Measurements from ENCODE around the gene NHEJ1. TPM values are rescaled to one million over a fixed set of nuclear protein-coding genes. Genes with fewer than 3 reads are reported as not detected.

Gene NHEJ1
- total and polyA plus RNA-seq, 2 experiments from 2014 or later: 8.4 to 9.4 TPM

DNA sequence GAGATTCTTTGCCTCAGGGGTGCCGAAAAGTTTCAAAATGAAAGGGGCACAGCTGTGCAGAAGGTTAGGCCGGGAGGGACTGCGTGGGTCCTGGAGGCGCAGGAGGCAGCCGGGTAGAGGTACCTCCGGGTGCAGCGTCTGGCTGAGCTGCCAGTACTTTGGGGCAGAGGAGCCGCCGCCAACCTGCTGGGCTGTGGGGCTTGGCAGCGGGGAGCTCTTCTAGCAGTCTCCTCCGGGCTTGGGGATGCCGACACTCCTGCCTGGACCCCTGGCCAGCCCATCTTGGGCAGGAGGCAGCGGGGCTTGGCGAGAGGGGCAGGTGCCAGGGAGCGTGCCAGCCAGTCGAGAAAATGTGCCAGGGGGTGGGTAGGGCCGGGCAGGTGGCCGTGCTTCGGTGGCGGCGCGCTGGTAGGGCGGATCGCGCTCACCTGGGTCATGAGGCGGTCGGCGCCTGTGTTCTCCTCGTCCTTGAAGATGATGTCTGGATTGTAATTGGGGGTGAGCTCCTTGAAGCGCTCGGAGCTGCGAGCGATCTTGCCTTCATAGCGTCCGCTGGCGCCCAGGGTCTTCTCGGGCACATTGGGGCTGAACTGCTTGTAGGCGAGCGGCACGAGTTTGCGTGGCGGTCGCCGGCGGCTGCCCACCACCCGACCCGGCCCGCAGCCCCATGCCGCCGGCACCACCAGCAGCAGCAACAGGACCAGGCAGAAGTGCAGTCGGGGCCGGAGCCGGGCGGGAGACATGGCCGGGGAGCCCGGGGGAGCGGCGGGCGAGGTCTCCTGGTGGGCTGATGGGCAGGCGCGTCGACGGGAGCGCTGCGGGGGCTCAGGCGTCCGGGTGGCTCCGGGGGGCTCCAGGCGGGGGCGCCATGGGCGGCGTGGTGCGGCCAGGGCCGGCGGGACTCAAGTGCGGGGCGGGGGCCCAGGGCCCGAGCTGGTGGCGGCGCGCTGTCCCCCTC, 100.6 kb downstream of the NHEJ1 start:
- TF ChIP-seq, protein P1, sequence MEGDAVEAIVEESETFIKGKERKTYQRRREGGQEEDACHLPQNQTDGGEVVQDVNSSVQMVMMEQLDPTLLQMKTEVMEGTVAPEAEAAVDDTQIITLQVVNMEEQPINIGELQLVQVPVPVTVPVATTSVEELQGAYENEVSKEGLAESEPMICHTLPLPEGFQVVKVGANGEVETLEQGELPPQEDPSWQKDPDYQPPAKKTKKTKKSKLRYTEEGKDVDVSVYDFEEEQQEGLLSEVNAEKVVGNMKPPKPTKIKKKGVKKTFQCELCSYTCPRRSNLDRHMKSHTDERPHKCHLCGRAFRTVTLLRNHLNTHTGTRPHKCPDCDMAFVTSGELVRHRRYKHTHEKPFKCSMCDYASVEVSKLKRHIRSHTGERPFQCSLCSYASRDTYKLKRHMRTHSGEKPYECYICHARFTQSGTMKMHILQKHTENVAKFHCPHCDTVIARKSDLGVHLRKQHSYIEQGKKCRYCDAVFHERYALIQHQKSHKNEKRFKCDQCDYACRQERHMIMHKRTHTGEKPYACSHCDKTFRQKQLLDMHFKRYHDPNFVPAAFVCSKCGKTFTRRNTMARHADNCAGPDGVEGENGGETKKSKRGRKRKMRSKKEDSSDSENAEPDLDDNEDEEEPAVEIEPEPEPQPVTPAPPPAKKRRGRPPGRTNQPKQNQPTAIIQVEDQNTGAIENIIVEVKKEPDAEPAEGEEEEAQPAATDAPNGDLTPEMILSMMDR (IDR thresholded peaks at IDR 0.05; ENCODE audit: low read depth, low read length): no peak
- Histone ChIP-seq H3K27ac (no peak overlapping the region), H3K4me3 (no peak overlapping the region), H3K27me3 (peaks cover 100% of the 10 kb centered on the region), H3K9me3 (ENCODE audit: low read depth) (no peaks in the 10 kb centered on the region), H3K4me1 (ENCODE audit: low read depth) (peaks cover 4% of the 10 kb centered on the region), H3K36me3 (no peaks in the 10 kb centered on the region)
- no peak for DNase-seq (ENCODE audit: low read depth in 1 of 2, low spot score in 1 of 2)

DNA sequence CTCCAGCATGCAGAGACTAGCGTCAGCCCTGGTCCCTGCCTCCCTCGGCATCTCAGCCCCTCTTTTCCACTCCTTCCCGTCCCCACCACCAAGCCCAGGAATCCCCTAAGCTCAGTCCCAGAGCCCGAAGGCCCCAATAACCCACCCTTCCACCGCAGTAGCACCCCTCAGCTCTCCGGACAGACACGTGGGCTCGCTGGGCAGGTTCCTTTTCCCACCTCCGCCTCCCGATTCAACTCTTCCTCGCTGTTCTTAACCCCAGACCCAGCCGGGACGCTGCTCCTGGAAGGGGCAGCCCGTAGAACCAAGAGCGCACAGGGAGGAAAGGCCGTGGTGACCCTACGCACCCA, 101.3 kb downstream of the NHEJ1 start:
- Histone ChIP-seq H3K36me3 (no peaks in the 10 kb centered on the region), H3K27me3 (peaks cover 100% of the 10 kb centered on the region), H3K4me1 (ENCODE audit: low read depth) (peaks cover 4% of the 10 kb centered on the region), H3K27ac (no peak overlapping the region), H3K4me3 (no peak overlapping the region), H3K9me3 (ENCODE audit: low read depth) (no peaks in the 10 kb centered on the region)
- TF ChIP-seq, protein P1 (IDR thresholded peaks at IDR 0.05; ENCODE audit: low read depth, low read length): no peak
- no peak for DNase-seq (ENCODE audit: low read depth in 1 of 2, low spot score in 1 of 2)

DNA sequence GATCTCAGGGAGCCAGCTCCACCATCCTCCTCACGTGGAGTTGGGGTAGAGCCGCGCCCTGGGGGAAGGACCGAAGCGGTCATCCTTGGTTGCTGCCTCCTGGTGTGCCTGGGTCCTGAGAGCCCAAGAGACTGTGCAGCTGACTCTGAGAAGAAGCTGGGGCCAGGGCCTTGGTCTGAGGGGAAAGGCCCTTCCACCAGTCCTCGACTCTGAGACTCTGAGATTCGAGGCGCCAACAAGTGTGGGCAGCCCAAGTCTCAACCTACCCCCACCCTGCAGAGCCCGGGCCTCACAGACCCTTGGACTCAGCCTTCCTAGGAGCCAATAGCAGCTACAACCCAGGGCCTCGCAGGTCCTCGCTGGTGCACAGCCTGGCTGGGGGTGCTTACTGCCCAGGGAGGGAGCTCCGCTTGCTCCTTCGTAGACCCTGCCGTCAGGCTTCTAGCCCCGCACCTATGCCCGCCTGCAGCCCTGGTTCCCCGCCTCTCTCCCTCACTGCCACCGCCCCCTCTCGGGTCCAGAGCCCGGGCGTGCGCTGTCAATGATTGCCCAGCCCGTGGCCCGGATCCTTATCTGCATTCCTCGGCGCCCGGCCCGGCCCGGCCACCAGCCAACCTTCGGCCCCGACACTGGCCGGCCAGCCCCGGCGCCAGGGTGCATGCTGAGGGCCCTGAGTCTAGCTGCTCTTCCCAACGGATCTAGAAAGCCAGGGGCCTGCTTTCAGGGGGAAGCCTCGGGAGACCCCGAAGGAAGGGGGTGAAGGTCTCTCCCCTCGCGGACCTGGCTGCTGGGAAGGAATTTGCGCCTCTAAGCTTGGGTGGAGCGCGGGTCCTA, 101.9 kb downstream of the NHEJ1 start:
- H3K36me3 ChIP-seq: no peaks in the 10 kb centered on the region
- no peak overlapping the region for H3K4me3 ChIP-seq
- TF ChIP-seq, protein P1 (IDR thresholded peaks at IDR 0.05; ENCODE audit: low read depth, low read length): no peak
- H3K9me3 ChIP-seq (ENCODE audit: low read depth): no peaks in the 10 kb centered on the region
- H3K4me1 ChIP-seq (ENCODE audit: low read depth): peaks cover 4% of the 10 kb centered on the region
- peaks cover 100% of the 10 kb centered on the region for H3K27me3 ChIP-seq
- no peak overlapping the region for H3K27ac ChIP-seq
- peak; percentile 35 to 37 for DNase-seq (ENCODE audit: low read depth in 1 of 2, low spot score in 1 of 2)

DNA sequence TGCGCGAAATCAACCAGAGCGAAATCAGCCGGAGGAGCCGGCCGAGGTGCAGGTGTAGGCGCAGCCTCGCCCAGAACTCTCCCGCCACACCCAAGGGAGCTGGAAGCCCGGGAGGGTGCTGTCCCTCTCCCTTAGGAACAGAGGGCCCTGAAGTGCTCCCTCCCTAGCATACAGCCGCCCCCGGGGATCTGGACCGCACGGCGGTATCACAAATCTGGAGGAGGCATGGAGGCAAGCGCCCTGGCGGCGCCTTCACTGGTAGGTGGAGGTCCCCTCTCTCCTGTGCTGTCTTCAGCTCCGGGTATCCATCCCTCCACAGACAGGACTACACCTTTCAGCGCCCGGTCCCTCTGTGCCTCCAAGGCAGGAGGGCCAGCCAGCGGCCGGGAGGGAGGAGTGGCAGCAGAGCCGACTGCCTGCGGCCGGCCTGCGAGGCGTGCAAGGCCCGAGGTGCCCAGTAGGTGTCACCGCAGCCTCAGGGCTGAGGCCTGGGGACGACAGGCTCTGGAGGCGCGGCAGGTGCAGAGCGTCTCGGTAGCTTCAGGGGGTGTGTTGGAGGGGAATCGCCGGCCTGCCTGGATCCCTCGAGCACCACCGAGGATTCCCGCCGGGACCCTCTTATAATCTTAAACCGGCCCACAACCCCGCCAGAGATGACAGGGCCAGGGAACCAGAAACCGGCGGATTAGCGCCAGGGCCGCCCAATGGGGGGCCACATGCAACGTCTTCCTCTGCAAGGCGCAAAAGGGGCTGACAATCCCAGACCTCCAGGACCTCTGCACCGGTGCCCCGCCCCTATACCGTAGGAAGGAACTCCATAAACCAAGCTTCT, 102.7 kb downstream of the NHEJ1 start:
- TF ChIP-seq, protein P1 (IDR thresholded peaks at IDR 0.05; ENCODE audit: low read depth, low read length): peak; percentile 87
- Histone ChIP-seq H3K4me3 (no peak overlapping the region), H3K27me3 (peaks cover 99% of the 10 kb centered on the region), H3K9me3 (ENCODE audit: low read depth) (no peaks in the 10 kb centered on the region), H3K36me3 (no peaks in the 10 kb centered on the region), H3K27ac (no peak overlapping the region), H3K4me1 (ENCODE audit: low read depth) (peaks cover 4% of the 10 kb centered on the region)
- DNase-seq (ENCODE audit: low read depth in 1 of 2, low spot score in 1 of 2): peak; percentile 73 to 84
